ENCODE measurements around the gene JMJD8. TPM values are rescaled to one million over a fixed set of nuclear protein-coding genes. Genes with fewer than 3 reads are reported as not detected.

JMJD8 gene
- total and polyA plus RNA-seq, 10 of the 15 experiments (the other 5 are each of a cell fraction or from before 2014, with no cell fraction given): 1.00 to 50.4 (median 30.7) TPM

DNA sequence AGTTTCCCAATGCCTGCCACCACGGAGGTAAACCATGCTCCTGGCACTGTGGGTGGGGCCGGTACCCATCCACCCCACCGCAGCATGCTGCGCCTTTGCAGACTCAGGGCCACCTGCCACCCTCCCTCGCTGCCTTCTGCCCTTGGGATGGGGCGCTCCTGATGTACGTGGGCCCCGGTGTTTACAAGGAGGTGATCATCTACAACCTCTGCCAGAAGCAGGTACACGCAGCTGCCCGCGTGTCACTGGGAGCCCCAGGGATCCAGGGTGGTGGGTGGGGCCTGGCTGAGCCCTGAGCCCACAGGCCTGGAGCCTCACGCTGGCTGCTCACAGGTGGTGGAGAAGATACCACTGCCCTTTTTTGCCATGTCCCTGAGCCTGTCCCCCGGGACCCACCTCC is 17.6 kb downstream of the JMJD8 start (continued):
- TF ChIP-seq RCOR1 (conservative IDR thresholded peaks at IDR 0.05; ENCODE audit: low read depth, low read length): no peak

GRCh38 chr16:662597-662996 is 21.5 kb downstream of the JMJD8 start:
- intact Hi-C loops (cut with micrococcal nuclease; ENCODE audit: unreplicated experiment) (loop anchor here (10.0 kb wide), 1 partner anchor 268 kb away; the partner anchor contains the start of gene NME4), in situ Hi-C loops (cut with MboI) (loop anchor here (10.0 kb wide), 1 partner anchor 268 kb away; the partner anchor contains the start of gene NME4)
- FAIRE-seq: no peak
- ChIA-PET CTCF (interaction anchor here (0.7 to 2.0 kb wide), 2 partner anchors 10 to 14 kb away, joined by 3 to 7 read pairs; no protein-coding TSS in a partner anchor), RAD21 (ENCODE audit: unreplicated experiment) (no interaction called here), POLR2A (interaction anchor here (1.4 kb wide), 1 partner anchor 19 kb away, joined by 3 read pairs; no protein-coding TSS in a partner anchor), SMC1A (ENCODE audit: uncharacterized antibody, unreplicated experiment) (no interaction called here)
- ATAC-seq: no peak
- Histone ChIP-seq H3K27me3 (replicated peaks in 1 of 2; ENCODE audit: control insufficient read depth in 2 of 2, insufficient read depth in 2 of 2, low read length in 1 of 2) (no peaks in the 10 kb centered on the region), H3K27ac (ENCODE audit: control insufficient read depth, insufficient read depth) (no peak overlapping the region), H3K9ac (ENCODE audit: control insufficient read depth, insufficient read depth, low read length) (no peak overlapping the region), H3K9me3 (replicated peaks; ENCODE audit: control insufficient read depth, insufficient read depth, low read length) (no peaks in the 10 kb centered on the region), H3K4me3 (no peak overlapping the region), H3K36me3 (ENCODE audit: control insufficient read depth in 2 of 2, insufficient read depth in 2 of 2, low read length in 1 of 2) (no peaks in the 10 kb centered on the region; a peak in 2 of 4 replicates), H3K4me2 (ENCODE audit: control insufficient read depth, insufficient read depth) (no peak overlapping the region), H4K20me1 (ENCODE audit: control insufficient read depth, insufficient read depth) (no peaks in the 10 kb centered on the region), H3K79me2 (ENCODE audit: control insufficient read depth, insufficient read depth, low read length) (no peaks in the 10 kb centered on the region), H2AFZ (ENCODE audit: control insufficient read depth, low read depth, low read length) (no peak overlapping the region), H3K4me1 (ENCODE audit: control insufficient read depth, insufficient read depth, low read length) (peaks cover 6% of the 10 kb centered on the region)
- WGBS (ENCODE audit: insufficient coverage, insufficient replicate concordance, low lambda C conversion rate, missing lambda C conversion rate): 90% methylated on average over 20 of the region's 21 CpGs
- TF ChIP-seq SIX5 (IDR thresholded peaks at IDR 0.05; ENCODE audit: low read depth, low read length, severe bottlenecking): no peak
- TF ChIP-seq KDM1A (IDR thresholded peaks at IDR 0.05; ENCODE audit: borderline replicate concordance): no peak
- no peak for TF ChIP-seq SRF (IDR thresholded peaks at IDR 0.05; ENCODE audit: low read depth in 2 of 2, low read length in 2 of 2)
- no peak for TF ChIP-seq CEBPB (IDR thresholded peaks at IDR 0.05; ENCODE audit: borderline replicate concordance in 1 of 2, low read depth in 2 of 2, low read length in 2 of 2)
- no peak for TF ChIP-seq RAD21 (IDR thresholded peaks at IDR 0.05; ENCODE audit: insufficient read depth, low read depth, low read length)
- no peak for TF ChIP-seq KLF5 (IDR thresholded peaks at IDR 0.05; ENCODE audit: partially characterized antibody)
- TF ChIP-seq NKRF (conservative IDR thresholded peaks at IDR 0.05): no peak
- no peak for TF ChIP-seq NFXL1 (IDR thresholded peaks at IDR 0.05; ENCODE audit: borderline replicate concordance)
- no peak for TF ChIP-seq ZNF687 (IDR thresholded peaks at IDR 0.05)
- no peak for DNase-seq (ENCODE audit: low read depth, low spot score)
- BruUV-seq (replicated peaks): no TSS peak
